ENCODE measurements around the gene TLCD3A. TPM values are rescaled to one million over a fixed set of nuclear protein-coding genes. Genes with fewer than 3 reads are reported as not detected.

The TLCD3A gene
- total RNA-seq, 1 experiment from 2014 or later = 13.4 TPM

DNA sequence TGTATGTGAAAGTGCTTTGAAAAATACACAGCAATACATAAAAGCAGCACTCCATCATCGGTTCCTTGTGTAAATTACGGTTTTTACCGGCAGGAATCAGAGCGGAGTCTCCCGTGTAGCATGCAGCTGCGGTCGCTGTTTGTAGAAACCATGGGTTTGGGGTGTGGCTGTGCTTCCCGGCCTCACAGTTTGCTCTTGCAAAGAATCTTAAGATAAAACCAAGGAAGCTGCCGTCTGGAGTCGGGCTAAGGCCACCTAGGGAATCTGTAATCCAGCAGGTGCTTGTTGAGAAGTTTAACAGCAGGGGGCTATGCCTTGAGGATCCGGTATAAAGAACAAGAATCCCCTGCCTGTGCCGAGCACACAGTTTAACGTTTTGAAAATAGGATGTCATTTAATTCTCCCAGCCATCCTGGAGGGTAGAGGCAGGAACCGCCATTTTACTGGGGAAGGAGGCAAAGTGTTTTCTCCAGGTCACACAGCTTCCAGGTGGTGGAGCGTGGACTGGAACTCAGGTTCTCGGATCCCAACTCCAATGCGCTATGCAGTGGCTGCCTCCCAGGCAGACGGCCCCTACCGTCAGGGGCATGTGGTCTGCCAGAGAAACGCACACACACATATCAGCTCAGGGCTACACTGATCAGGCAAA lies 6.0 kb upstream of the TLCD3A start:
- no peaks in the 10 kb centered on the region for H3K9me3 ChIP-seq
- intact Hi-C loops (cut with micrococcal nuclease; ENCODE audit: unreplicated experiment) = no loop called here
- H3K4me3 ChIP-seq (ENCODE audit: low read depth, low read length) = no peak overlapping the region
- BruUV-seq (replicated peaks) = no TSS peak
- H3K36me3 Mint-ChIP-seq (ENCODE audit: insufficient read depth, unreplicated experiment) = no peaks in the 10 kb centered on the region
- CTCF ChIA-PET = interaction anchor here (0.5 to 1.0 kb wide), 2 partner anchors 27 to 223 kb away, joined by 3 read pairs; no protein-coding TSS in a partner anchor
- no peaks in the 10 kb centered on the region for H3K27me3 ChIP-seq (replicated peaks; ENCODE audit: control insufficient read depth, insufficient read depth, low read length)
- no peaks in the 10 kb centered on the region for H3K4me1 ChIP-seq
- peak overlapping the region; percentile 31 for H3K4me3 Mint-ChIP-seq (ENCODE audit: unreplicated experiment)
- TF ChIP-seq, protein P1, sequence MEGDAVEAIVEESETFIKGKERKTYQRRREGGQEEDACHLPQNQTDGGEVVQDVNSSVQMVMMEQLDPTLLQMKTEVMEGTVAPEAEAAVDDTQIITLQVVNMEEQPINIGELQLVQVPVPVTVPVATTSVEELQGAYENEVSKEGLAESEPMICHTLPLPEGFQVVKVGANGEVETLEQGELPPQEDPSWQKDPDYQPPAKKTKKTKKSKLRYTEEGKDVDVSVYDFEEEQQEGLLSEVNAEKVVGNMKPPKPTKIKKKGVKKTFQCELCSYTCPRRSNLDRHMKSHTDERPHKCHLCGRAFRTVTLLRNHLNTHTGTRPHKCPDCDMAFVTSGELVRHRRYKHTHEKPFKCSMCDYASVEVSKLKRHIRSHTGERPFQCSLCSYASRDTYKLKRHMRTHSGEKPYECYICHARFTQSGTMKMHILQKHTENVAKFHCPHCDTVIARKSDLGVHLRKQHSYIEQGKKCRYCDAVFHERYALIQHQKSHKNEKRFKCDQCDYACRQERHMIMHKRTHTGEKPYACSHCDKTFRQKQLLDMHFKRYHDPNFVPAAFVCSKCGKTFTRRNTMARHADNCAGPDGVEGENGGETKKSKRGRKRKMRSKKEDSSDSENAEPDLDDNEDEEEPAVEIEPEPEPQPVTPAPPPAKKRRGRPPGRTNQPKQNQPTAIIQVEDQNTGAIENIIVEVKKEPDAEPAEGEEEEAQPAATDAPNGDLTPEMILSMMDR (IDR thresholded peaks at IDR 0.05; ENCODE audit: insufficient read depth in 1 of 2, low read depth in 1 of 2, low read length in 1 of 2, severe bottlenecking in 1 of 2, unreplicated experiment in 1 of 2) = no peak
- DNase-seq = peak; percentile 33 to 40
- peak overlapping the region; percentile 76 for H3K27ac Mint-ChIP-seq (ENCODE audit: unreplicated experiment)
- peaks cover 7% of the 10 kb centered on the region for H3K4me1 Mint-ChIP-seq (ENCODE audit: low read depth, unreplicated experiment)
- no peaks in the 10 kb centered on the region for H3K27me3 Mint-ChIP-seq (ENCODE audit: insufficient read depth, unreplicated experiment)
- POLR2A ChIA-PET = interaction anchor here (0.7 kb wide), 1 partner anchor 17 kb away, joined by 4 read pairs; no protein-coding TSS in a partner anchor
- H3K36me3 ChIP-seq (ENCODE audit: control insufficient read depth, insufficient read depth, low read length) = no peaks in the 10 kb centered on the region
- no peaks in the 10 kb centered on the region for H3K9me3 Mint-ChIP-seq (ENCODE audit: unreplicated experiment)

DNA sequence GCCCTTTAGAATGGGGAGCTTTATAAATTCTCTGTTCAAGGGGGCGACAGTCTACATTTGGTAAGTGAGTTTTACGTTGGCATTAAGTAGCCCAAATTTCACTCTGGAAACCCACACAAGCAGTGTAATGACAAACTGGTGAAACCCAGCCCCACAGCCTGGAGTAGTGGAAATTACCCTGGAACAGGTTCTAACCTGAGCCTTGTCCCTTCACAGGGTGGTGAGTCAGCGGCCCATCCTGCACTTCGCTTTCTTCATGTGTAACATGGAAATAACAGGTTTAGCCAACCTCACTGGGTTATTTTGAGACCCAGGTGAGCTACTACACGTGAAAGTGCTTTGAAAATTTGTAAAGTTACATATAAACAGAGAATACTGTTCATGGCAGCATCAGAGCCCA lies 3.5 kb upstream of the TLCD3A start:
- H3K9me3 ChIP-seq = no peaks in the 10 kb centered on the region
- intact Hi-C loops (cut with micrococcal nuclease; ENCODE audit: unreplicated experiment) = no loop called here
- peaks cover 13% of the 10 kb centered on the region for H3K36me3 Mint-ChIP-seq (ENCODE audit: insufficient read depth, unreplicated experiment)
- no TSS peak for BruUV-seq (replicated peaks)
- H3K4me1 Mint-ChIP-seq (ENCODE audit: low read depth, unreplicated experiment) = peaks cover 7% of the 10 kb centered on the region
- H3K4me1 ChIP-seq = no peaks in the 10 kb centered on the region
- no peak overlapping the region for H3K4me3 ChIP-seq (ENCODE audit: low read depth, low read length)
- H3K27ac Mint-ChIP-seq (ENCODE audit: unreplicated experiment) = no peak overlapping the region
- TF ChIP-seq, protein P1 (IDR thresholded peaks at IDR 0.05; ENCODE audit: insufficient read depth in 1 of 2, low read depth in 1 of 2, low read length in 1 of 2, severe bottlenecking in 1 of 2, unreplicated experiment in 1 of 2) = no peak
- no peaks in the 10 kb centered on the region for H3K27me3 Mint-ChIP-seq (ENCODE audit: insufficient read depth, unreplicated experiment)
- H3K9me3 Mint-ChIP-seq (ENCODE audit: unreplicated experiment) = no peaks in the 10 kb centered on the region
- DNase-seq = no peak
- ChIA-PET CTCF (no interaction called here), POLR2A (no interaction called here)
- no peaks in the 10 kb centered on the region for H3K36me3 ChIP-seq (ENCODE audit: control insufficient read depth, insufficient read depth, low read length)
- H3K27me3 ChIP-seq (replicated peaks; ENCODE audit: control insufficient read depth, insufficient read depth, low read length) = no peaks in the 10 kb centered on the region
- no peak overlapping the region for H3K4me3 Mint-ChIP-seq (ENCODE audit: unreplicated experiment)

DNA sequence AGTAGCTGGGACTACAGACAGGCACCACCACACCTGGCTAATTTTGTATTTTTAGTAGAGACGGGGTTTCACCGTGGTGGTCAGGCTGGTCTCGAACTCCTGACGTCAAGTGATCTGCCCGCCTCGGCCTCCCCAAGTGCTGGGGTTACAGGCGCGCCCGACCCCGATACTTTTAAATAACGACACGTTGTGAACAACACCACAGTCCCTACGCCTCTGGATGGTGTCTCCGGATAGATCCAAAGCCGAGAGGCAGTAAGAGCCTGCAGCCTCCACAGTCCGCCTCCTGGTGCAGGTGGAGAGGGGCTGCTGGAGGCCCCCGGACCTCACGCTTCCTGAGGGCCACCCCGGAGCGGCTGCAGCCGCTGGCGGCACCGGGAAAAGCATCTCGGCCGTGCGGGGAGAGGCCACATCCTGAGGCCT lies 741 bp upstream of the TLCD3A start:
- Histone ChIP-seq H3K27me3 (replicated peaks; ENCODE audit: control insufficient read depth, insufficient read depth, low read length) (no peaks in the 10 kb centered on the region), H3K4me1 (no peaks in the 10 kb centered on the region), H3K36me3 (ENCODE audit: control insufficient read depth, insufficient read depth, low read length) (no peaks in the 10 kb centered on the region), H3K4me3 (ENCODE audit: low read depth, low read length) (peak overlapping the region; percentile 61), H3K9me3 (no peaks in the 10 kb centered on the region)
- POLR2A ChIA-PET = no interaction called here
- CTCF ChIA-PET = interaction anchor here (0.6 kb wide), 1 partner anchor 44 kb away, joined by 3 read pairs; no protein-coding TSS in a partner anchor
- BruUV-seq (replicated peaks) = no TSS peak
- Mint-ChIP-seq H3K9me3 (ENCODE audit: unreplicated experiment) (no peaks in the 10 kb centered on the region), H3K36me3 (ENCODE audit: insufficient read depth, unreplicated experiment) (peaks cover 27% of the 10 kb centered on the region), H3K27ac (ENCODE audit: unreplicated experiment) (no peak overlapping the region), H3K27me3 (ENCODE audit: insufficient read depth, unreplicated experiment) (no peaks in the 10 kb centered on the region), H3K4me1 (ENCODE audit: low read depth, unreplicated experiment) (peaks cover 6% of the 10 kb centered on the region), H3K4me3 (ENCODE audit: unreplicated experiment) (peak overlapping the region; percentile 63)
- intact Hi-C loops (cut with micrococcal nuclease; ENCODE audit: unreplicated experiment) = no loop called here
- TF ChIP-seq, protein P1 (IDR thresholded peaks at IDR 0.05; ENCODE audit: insufficient read depth in 1 of 2, low read depth in 1 of 2, low read length in 1 of 2, severe bottlenecking in 1 of 2, unreplicated experiment in 1 of 2) = no peak
- no peak for DNase-seq
